22Rv1 (cell line): ENCODE results near the gene DTX2.
"Not testable (repeated sequence)": the region's sequence is repeated elsewhere in the genome, so short reads cannot be mapped to it uniquely, and the experiment has no call there.

Source experiments
- H3K27ac ChIP-seq: fragments of 450-650 bp; 2 replicates; pipeline ENCODE4 v1.5.1; 2017
- CTCF ChIP-seq: fragments of 450-650 bp; IDR thresholded peaks from 2 replicates; pipeline ENCODE4 v1.5.1; 2017; ENCODE audit warnings: mild to moderate bottlenecking
- ZFX ChIP-seq: fragments of 450-650 bp; IDR thresholded peaks from 2 replicates; pipeline ENCODE4 v1.6.1; 2017; ENCODE audit warnings: antibody characterized with exemption, borderline replicate concordance

Gene DTX2

GRCh38 chr7:76461464-76462101 lies at the start of gene DTX2:
Gene DTX2, plus strand, starts transcription at chr7:76461709. Its CDS starts 18,801 bp downstream, at chr7:76480510.
- not testable (repeated sequence) for H3K27ac ChIP-seq

GRCh38 chr7:76412249-76412648 lies 49.3 kb upstream of the DTX2 start:
- no peak overlapping the region for H3K27ac ChIP-seq
- TF ChIP-seq CTCF: no peak
- no peak for TF ChIP-seq ZFX

- H3K27ac ChIP-seq: not testable (repeated sequence)
These were observed 43.7 kb upstream of the DTX2 start for GRCh38 chr7:76417654-76418310.

- not testable (repeated sequence) for H3K27ac ChIP-seq
These were observed 40.4 kb upstream of the DTX2 start for GRCh38 chr7:76421097-76421496.

- no peak overlapping the region for H3K27ac ChIP-seq
- no peak for TF ChIP-seq CTCF
- TF ChIP-seq ZFX: no peak
These were observed 37.7 kb upstream of the DTX2 start for GRCh38 chr7:76423666-76424412.

GRCh38 chr7:76424413-76425111 lies 36.9 kb upstream of the DTX2 start, which contains the start of gene ZP3:
Gene ZP3, plus strand, starts transcription at chr7:76424950. Its CDS starts 15 bp downstream, at chr7:76424965.
- TF ChIP-seq CTCF (no peak), ZFX (no peak)
- H3K27ac ChIP-seq: no peak within 1 kb of the TSS

- no peak overlapping the region for H3K27ac ChIP-seq
- TF ChIP-seq CTCF (no peak), ZFX (no peak)
These were observed 36.4 kb upstream of the DTX2 start for GRCh38 chr7:76425156-76425555.

- H3K27ac ChIP-seq: not testable (repeated sequence)
These were observed 36.0 kb upstream of the DTX2 start for GRCh38 chr7:76425558-76425957.

GRCh38 chr7:76426246-76426645 lies 35.3 kb upstream of the DTX2 start:
- H3K27ac ChIP-seq: no peak overlapping the region

More at GRCh38 chr7:76426246-76426645, 35.3 kb upstream of the DTX2 start:
- TF ChIP-seq CTCF (no peak), ZFX (no peak)
